HCT116 (cell line): ENCODE measurements around the gene PTPRA. TPM values are rescaled to one million over a fixed set of nuclear protein-coding genes. Genes with fewer than 3 reads are reported as not detected.

Experiments used
- ATAC-seq: fragments of 200-7000 bp; cut with Tn5 transposase; 2 replicates; pipeline ENCODE4 v1.9.1; 2020; ENCODE audit warnings: mild to moderate bottlenecking, moderate library complexity
- BruUV-seq: library from RNA; stranded (reverse); fragments of 400-500 nt; replicated peaks from 2 replicates; lab custom pipeline; 2021; lab: Mats Ljungman, UMichigan
- CTCF ChIA-PET: fragments of 300-600 bp; sonication (Branson Sonifier 250); formaldehyde crosslinking; loops from one replicate; lab custom pipeline; 2021; ENCODE audit warnings: antibody characterized with exemption; lab: Charles Lee
- POLR2A ChIA-PET: fragments of 300-600, 350-600 bp; sonication (Branson Sonifier 250); formaldehyde crosslinking; loops from one replicate; lab custom pipeline; 2021; ENCODE audit warnings: antibody characterized with exemption; lab: Charles Lee
- RAD21 ChIA-PET, 2 experiments: fragments of 300-600 bp; sonication (Branson Sonifier 250); formaldehyde crosslinking; loops; one replicate each; lab custom pipeline; 2023; ENCODE audit warnings: low total read pairs in 2 of 2; ENCODE audit not compliant: uncharacterized antibody in 2 of 2, unreplicated experiment in 2 of 2, low non-redundant PET in 1 of 2; lab: Charles Lee
- DNase-seq: peaks from one replicate; pipeline ENCODE4 v3.0.0-alpha.2; 2010; ENCODE audit warnings: low read depth, low spot score
- H2AFZ ChIP-seq: fragments of 200-600 bp; shearing (Covaris generic), sonication (generic); 2 replicates; pipeline ENCODE4 v1.6.1; 2017; ENCODE audit warnings: low read depth, mixed run types, mixed read lengths, antibody characterized with exemption, low read length; ENCODE audit not compliant: poor library complexity, severe bottlenecking
- H3K27ac ChIP-seq: 2 replicates; pipeline ENCODE4 v1.5.1; 2012; ENCODE audit warnings: low read depth, low read length
- H3K27me3 ChIP-seq: fragments of 200-600 bp; sonication (generic); 2 replicates; pipeline ENCODE4 v1.6.1; 2016; ENCODE audit warnings: mixed run types, low read length, mixed read lengths; ENCODE audit not compliant: insufficient read depth
- H3K36me3 ChIP-seq, 2 experiments: fragments of 200-500 bp in 1 of 2; fragments of 200-600 bp in 1 of 2; sonication (Bioruptor generic) in 1 of 2; sonication (generic) in 1 of 2; 2 replicates each; pipeline versions ENCODE4 v1.5.1 to v1.6.1; 2014 to 2016; ENCODE audit warnings: low read length in 2 of 2, inconsistent platforms in 1 of 2, mixed read lengths in 1 of 2, mixed run types in 1 of 2; ENCODE audit not compliant: insufficient read depth in 2 of 2, control insufficient read depth in 1 of 2
- H3K4me1 ChIP-seq, 2 experiments: fragments of 200-600 bp in 1 of 2; sonication (generic) in 1 of 2; 2 replicates each; pipeline versions ENCODE4 v1.5.1 to v1.6.1; 2012 to 2017; ENCODE audit warnings: low read length in 2 of 2, inconsistent platforms in 1 of 2, mild to moderate bottlenecking in 1 of 2, mixed read lengths in 1 of 2, mixed run types in 1 of 2, moderate library complexity in 1 of 2; ENCODE audit not compliant: insufficient read depth in 2 of 2, control insufficient read depth in 1 of 2
- H3K4me2 ChIP-seq: fragments of 200-600 bp; sonication (generic); 2 replicates; pipeline ENCODE4 v1.6.1; 2017; ENCODE audit warnings: mixed run types, low read length, mixed read lengths
- H3K4me3 ChIP-seq, 2 experiments: fragments of 200-600 bp in 1 of 2; sonication (generic) in 1 of 2; replicated peaks in 1 of 2; 2 replicates each; pipeline ENCODE4 v1.5.1; 2011 to 2016; ENCODE audit warnings: low read length in 2 of 2, control low read depth in 1 of 2, low read depth in 1 of 2, mild to moderate bottlenecking in 1 of 2, mixed read lengths in 1 of 2, mixed run types in 1 of 2
- H3K79me2 ChIP-seq: fragments of 200-600 bp; sonication (generic); 2 replicates; pipeline ENCODE4 v1.6.1; 2017; ENCODE audit warnings: mild to moderate bottlenecking, mixed run types, low read length, moderate library complexity, mixed read lengths; ENCODE audit not compliant: insufficient read depth
- H3K9ac ChIP-seq: fragments of 200-600 bp; sonication (generic); 2 replicates; pipeline ENCODE4 v1.6.1; 2016; ENCODE audit warnings: low read length, mixed read lengths
- H3K9me2 ChIP-seq: fragments of 200-600 bp; sonication (generic), shearing (Covaris generic); 2 replicates; pipeline ENCODE4 v1.6.1; 2017; ENCODE audit warnings: mixed run types, mild to moderate bottlenecking, moderate library complexity; ENCODE audit not compliant: insufficient read depth
- H3K9me3 ChIP-seq, 2 experiments: fragments of 200-500 bp in 1 of 2; fragments of 200-600 bp in 1 of 2; sonication (Bioruptor generic) in 1 of 2; sonication (generic) in 1 of 2; 2 replicates each; pipeline ENCODE4 v1.6.1; 2014 to 2017; ENCODE audit warnings: low read length in 2 of 2, mixed read lengths in 2 of 2, inconsistent platforms in 1 of 2, low read depth in 1 of 2, mild to moderate bottlenecking in 1 of 2, mixed run types in 1 of 2, moderate library complexity in 1 of 2; ENCODE audit not compliant: control insufficient read depth in 1 of 2, insufficient read depth in 1 of 2
- H4K20me1 ChIP-seq: fragments of 200-600 bp; sonication (generic), shearing (Covaris generic); 2 replicates; pipeline ENCODE4 v1.6.1; 2017; ENCODE audit warnings: mixed run types, mild to moderate bottlenecking, moderate library complexity; ENCODE audit not compliant: insufficient read depth
- EZH2 ChIP-seq: fragments of 200-600 bp; sonication (generic); IDR thresholded peaks from 2 replicates; pipeline ENCODE4 v1.6.1; 2017; ENCODE audit warnings: antibody characterized with exemption, mixed run types
- SP1 ChIP-seq: IDR thresholded peaks from 2 replicates; pipeline ENCODE4 v1.6.1; 2012; ENCODE audit warnings: low read depth
- intact Hi-C: fragments of 100-400 bp; cut with micrococcal nuclease; formaldehyde crosslinking; loops from 2 replicates; pipeline ENCODE4 v1.10.0; 2022
- total RNA-seq: library from RNA; stranded (reverse); gene quantifications from one replicate; pipeline ENCODE4 v1.2.1, GENCODE V29; 2021; ENCODE audit not compliant: unreplicated experiment
- TF ChIP-seq, protein P1 (sequence below): IDR thresholded peaks from 2 replicates; pipeline ENCODE4 v1.6.1; 2011; ENCODE audit warnings: mild to moderate bottlenecking, low read length, moderate library complexity; ENCODE audit not compliant: insufficient replicate concordance; ENCODE audit errors: extremely low read depth
- TF ChIP-seq, protein P2 (sequence below): IDR thresholded peaks from 2 replicates; pipeline ENCODE4 v1.6.1; 2012
- TF ChIP-seq, protein P3 (sequence below): IDR thresholded peaks from 2 replicates; pipeline ENCODE4 v1.6.1; 2012; ENCODE audit warnings: low read depth

Gene PTPRA
- total RNA-seq, 1 experiment from 2014 or later = 44.6 TPM

DNA sequence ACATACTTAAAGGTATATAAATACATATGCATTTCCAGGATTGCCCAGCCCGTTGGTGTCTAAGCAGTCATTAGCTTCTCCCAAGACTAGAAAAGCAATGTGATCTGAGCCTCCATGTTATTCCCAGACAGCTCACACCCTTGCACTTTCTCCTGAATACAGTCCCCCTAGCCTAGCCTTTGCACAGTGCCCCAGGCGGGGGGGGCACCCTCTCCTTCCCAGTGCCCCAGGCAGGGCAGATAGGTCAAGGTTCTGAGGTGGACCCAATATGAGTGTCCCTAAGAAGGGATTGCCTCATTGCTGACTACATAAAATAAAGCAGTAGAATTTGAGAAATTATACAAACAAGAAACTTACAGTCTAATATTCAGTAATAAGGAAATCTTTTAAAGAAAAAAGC lies 154.7 kb downstream of the PTPRA start:
- no peaks in the 10 kb centered on the region for H3K27me3 ChIP-seq
- POLR2A ChIA-PET = no interaction called here
- no peak overlapping the region for H3K9ac ChIP-seq
- H3K4me3 ChIP-seq = no peak overlapping the region
- H3K9me3 ChIP-seq = no peaks in the 10 kb centered on the region
- intact Hi-C loops = no loop called here
- no peaks in the 10 kb centered on the region for H4K20me1 ChIP-seq
- no peak overlapping the region for H3K4me2 ChIP-seq
- no peak overlapping the region for H3K27ac ChIP-seq
- H3K36me3 ChIP-seq = peaks cover 10 to 19% of the 10 kb centered on the region in 2 experiments; a peak in 3 of 4 replicates
- H3K79me2 ChIP-seq = no peaks in the 10 kb centered on the region
- DNase-seq (no peak), ATAC-seq (no peak)
- no peaks in the 10 kb centered on the region for H3K4me1 ChIP-seq
- BruUV-seq = no TSS peak
- H2AFZ ChIP-seq = no peak overlapping the region
- TF ChIP-seq, protein P1, sequence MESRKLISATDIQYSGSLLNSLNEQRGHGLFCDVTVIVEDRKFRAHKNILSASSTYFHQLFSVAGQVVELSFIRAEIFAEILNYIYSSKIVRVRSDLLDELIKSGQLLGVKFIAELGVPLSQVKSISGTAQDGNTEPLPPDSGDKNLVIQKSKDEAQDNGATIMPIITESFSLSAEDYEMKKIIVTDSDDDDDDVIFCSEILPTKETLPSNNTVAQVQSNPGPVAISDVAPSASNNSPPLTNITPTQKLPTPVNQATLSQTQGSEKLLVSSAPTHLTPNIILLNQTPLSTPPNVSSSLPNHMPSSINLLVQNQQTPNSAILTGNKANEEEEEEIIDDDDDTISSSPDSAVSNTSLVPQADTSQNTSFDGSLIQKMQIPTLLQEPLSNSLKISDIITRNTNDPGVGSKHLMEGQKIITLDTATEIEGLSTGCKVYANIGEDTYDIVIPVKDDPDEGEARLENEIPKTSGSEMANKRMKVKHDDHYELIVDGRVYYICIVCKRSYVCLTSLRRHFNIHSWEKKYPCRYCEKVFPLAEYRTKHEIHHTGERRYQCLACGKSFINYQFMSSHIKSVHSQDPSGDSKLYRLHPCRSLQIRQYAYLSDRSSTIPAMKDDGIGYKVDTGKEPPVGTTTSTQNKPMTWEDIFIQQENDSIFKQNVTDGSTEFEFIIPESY = no peak
- TF ChIP-seq SP1 (no peak), EZH2 (no peak)
- TF ChIP-seq, protein P2, sequence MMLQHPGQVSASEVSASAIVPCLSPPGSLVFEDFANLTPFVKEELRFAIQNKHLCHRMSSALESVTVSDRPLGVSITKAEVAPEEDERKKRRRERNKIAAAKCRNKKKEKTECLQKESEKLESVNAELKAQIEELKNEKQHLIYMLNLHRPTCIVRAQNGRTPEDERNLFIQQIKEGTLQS = no peak
- TF ChIP-seq, protein P3, sequence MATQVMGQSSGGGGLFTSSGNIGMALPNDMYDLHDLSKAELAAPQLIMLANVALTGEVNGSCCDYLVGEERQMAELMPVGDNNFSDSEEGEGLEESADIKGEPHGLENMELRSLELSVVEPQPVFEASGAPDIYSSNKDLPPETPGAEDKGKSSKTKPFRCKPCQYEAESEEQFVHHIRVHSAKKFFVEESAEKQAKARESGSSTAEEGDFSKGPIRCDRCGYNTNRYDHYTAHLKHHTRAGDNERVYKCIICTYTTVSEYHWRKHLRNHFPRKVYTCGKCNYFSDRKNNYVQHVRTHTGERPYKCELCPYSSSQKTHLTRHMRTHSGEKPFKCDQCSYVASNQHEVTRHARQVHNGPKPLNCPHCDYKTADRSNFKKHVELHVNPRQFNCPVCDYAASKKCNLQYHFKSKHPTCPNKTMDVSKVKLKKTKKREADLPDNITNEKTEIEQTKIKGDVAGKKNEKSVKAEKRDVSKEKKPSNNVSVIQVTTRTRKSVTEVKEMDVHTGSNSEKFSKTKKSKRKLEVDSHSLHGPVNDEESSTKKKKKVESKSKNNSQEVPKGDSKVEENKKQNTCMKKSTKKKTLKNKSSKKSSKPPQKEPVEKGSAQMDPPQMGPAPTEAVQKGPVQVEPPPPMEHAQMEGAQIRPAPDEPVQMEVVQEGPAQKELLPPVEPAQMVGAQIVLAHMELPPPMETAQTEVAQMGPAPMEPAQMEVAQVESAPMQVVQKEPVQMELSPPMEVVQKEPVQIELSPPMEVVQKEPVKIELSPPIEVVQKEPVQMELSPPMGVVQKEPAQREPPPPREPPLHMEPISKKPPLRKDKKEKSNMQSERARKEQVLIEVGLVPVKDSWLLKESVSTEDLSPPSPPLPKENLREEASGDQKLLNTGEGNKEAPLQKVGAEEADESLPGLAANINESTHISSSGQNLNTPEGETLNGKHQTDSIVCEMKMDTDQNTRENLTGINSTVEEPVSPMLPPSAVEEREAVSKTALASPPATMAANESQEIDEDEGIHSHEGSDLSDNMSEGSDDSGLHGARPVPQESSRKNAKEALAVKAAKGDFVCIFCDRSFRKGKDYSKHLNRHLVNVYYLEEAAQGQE = no peak
- CTCF ChIA-PET = no interaction called here
- no peaks in the 10 kb centered on the region for H3K9me2 ChIP-seq
- RAD21 ChIA-PET = no interaction called here
